K562 (cell line): ENCODE results near the gene TDRD9. TPM values are rescaled to one million over a fixed set of nuclear protein-coding genes. Genes with fewer than 3 reads are reported as not detected.

Experiments
- ATAC-seq: fragments of 200-7000 bp; cut with Tn5 transposase; 3 replicates; pipeline ENCODE4 v1.9.1; 2020; ENCODE audit warnings: moderate library complexity
- BruUV-seq: library from RNA; stranded (reverse); fragments of 400-500 nt; replicated peaks from 2 replicates; lab custom pipeline; 2021; lab: Mats Ljungman, UMichigan
- CTCF ChIA-PET: fragments of 300-600 bp; formaldehyde crosslinking; extraction: SDS; loops from one replicate; lab custom pipeline; 2021; ENCODE audit warnings: low intra/inter-chr PET ratio; lab: Yijun Ruan, JAX
- POLR2A ChIA-PET: fragments of 300-600, 350-650 bp; sonication (Branson Sonifier 250); formaldehyde crosslinking; extraction: SDS; loops from one replicate; lab custom pipeline; 2021; ENCODE audit warnings: antibody characterized with exemption, inconsistent platforms; lab: Yijun Ruan, JAX
- DNase-seq, 4 experiments: peaks; one replicate each; pipeline versions ENCODE4 v3.0.0 to v3.0.0-alpha.2; 2011 to 2018; ENCODE audit warnings: low spot score in 3 of 4, mixed read lengths in 3 of 4; ENCODE audit errors: extremely low read depth in 1 of 4
- FAIRE-seq: peaks from 2 replicates; lab custom pipeline; 2011; peaks lifted over from hg19 to GRCh38; lab: Jason Lieb, UNC
- H2AFZ ChIP-seq: 2 replicates; pipeline ENCODE4 v1.6.0; 2011; ENCODE audit warnings: low read depth, low read length, control low read depth, inconsistent platforms
- H3K27ac ChIP-seq: fragments of 200-600 bp; 3 replicates; pipeline ENCODE4 v1.8.0; 2011; ENCODE audit warnings: low read depth, mild to moderate bottlenecking, control low read depth, inconsistent platforms, low read length, moderate library complexity, mixed read lengths; ENCODE audit errors: extremely low read depth
- H3K27me3 ChIP-seq, 2 experiments: fragments of 300-600 bp in 1 of 2; 2 replicates in 1 of 2; 3 replicates in 1 of 2; pipeline versions ENCODE4 v1.6.0 to v1.8.0; 2011; ENCODE audit warnings: inconsistent platforms in 2 of 2, low read length in 2 of 2, mild to moderate bottlenecking in 1 of 2, mixed read lengths in 1 of 2, moderate library complexity in 1 of 2; ENCODE audit not compliant: control insufficient read depth in 2 of 2, insufficient read depth in 2 of 2
- H3K36me3 ChIP-seq: fragments of 300-600 bp; 3 replicates; pipeline ENCODE4 v1.8.0; 2011; ENCODE audit warnings: mild to moderate bottlenecking, low read length, inconsistent platforms; ENCODE audit not compliant: control insufficient read depth, insufficient read depth
- H3K4me1 ChIP-seq, 2 experiments: fragments of 200-600 bp in 1 of 2; replicated peaks in 1 of 2; 2 replicates in 1 of 2; 3 replicates in 1 of 2; pipeline versions ENCODE4 v1.5.1 to v1.8.0; 2011; ENCODE audit warnings: inconsistent platforms in 2 of 2, low read length in 2 of 2, mild to moderate bottlenecking in 1 of 2, mixed read lengths in 1 of 2, moderate library complexity in 1 of 2; ENCODE audit not compliant: control insufficient read depth in 2 of 2, insufficient read depth in 2 of 2
- H3K4me2 ChIP-seq: 2 replicates; pipeline ENCODE4 v1.6.1; 2011; ENCODE audit warnings: low read length, control low read depth, inconsistent platforms, mixed read lengths; ENCODE audit not compliant: insufficient read depth
- H3K4me3 ChIP-seq: fragments of 200-600 bp; sonication (generic), shearing (Covaris generic); 2 replicates; pipeline ENCODE4 v1.5.1; 2016; ENCODE audit warnings: control low read depth, inconsistent platforms
- H3K79me2 ChIP-seq: fragments of 200-600 bp; 3 replicates; pipeline ENCODE4 v1.8.0; 2011; ENCODE audit warnings: low read length, inconsistent platforms; ENCODE audit not compliant: control insufficient read depth, insufficient read depth
- H3K9ac ChIP-seq, 2 experiments: 2 replicates each; pipeline versions ENCODE4 v1.6.0 to v1.6.1; 2011; ENCODE audit warnings: low read depth in 2 of 2, low read length in 2 of 2, control low read depth in 1 of 2, inconsistent platforms in 1 of 2, mild to moderate bottlenecking in 1 of 2, mixed read lengths in 1 of 2; ENCODE audit not compliant: insufficient read depth in 1 of 2
- H3K9me1 ChIP-seq: one replicate; pipeline ENCODE4 v1.6.0; 2011; ENCODE audit warnings: inconsistent platforms, mild to moderate bottlenecking, low read length, moderate library complexity; ENCODE audit not compliant: control insufficient read depth, insufficient read depth
- H3K9me3 ChIP-seq: replicated peaks from 2 replicates; pipeline ENCODE4 v1.5.1; 2011; ENCODE audit warnings: low read depth, low read length, inconsistent platforms; ENCODE audit not compliant: control insufficient read depth, insufficient read depth
- H4K20me1 ChIP-seq: replicated peaks from 2 replicates; pipeline ENCODE4 v1.6.1; 2011; ENCODE audit warnings: low read length, inconsistent platforms, mixed read lengths; ENCODE audit not compliant: control insufficient read depth, insufficient read depth
- EHMT2 ChIP-seq: fragments of 450-650 bp; IDR thresholded peaks from 2 replicates; pipeline ENCODE4 v1.6.1; 2018; ENCODE audit warnings: antibody characterized with exemption
- POLR2AphosphoS2 ChIP-seq: IDR thresholded peaks from 2 replicates; pipeline ENCODE4 v1.6.1; 2012; ENCODE audit warnings: low read length, improper control_type of control experiment
- SRSF3 ChIP-seq: fragments of 200-400 bp; formaldehyde crosslinking; IDR thresholded peaks from 2 replicates; pipeline ENCODE4 v1.6.1; 2016; ENCODE audit warnings: mild to moderate bottlenecking, low read length, moderate library complexity; ENCODE audit not compliant: insufficient read depth
- TARDBP ChIP-seq: fragments of 450-650 bp; IDR thresholded peaks from 2 replicates; pipeline ENCODE4 v1.6.1; 2016
- ZFP30 ChIP-seq: fragments of 250-450 bp; sonication (Bioruptor Pico); IDR thresholded peaks from 2 replicates; pipeline ENCODE4 v1.8.0; 2022; ENCODE audit warnings: moderate library complexity, mild to moderate bottlenecking, inconsistent platforms, borderline replicate concordance
- ZNF77 ChIP-seq: fragments of 250-450 bp; sonication (Bioruptor Pico); IDR thresholded peaks from 2 replicates; pipeline ENCODE4 v1.5.0; 2020
- ZNF830 ChIP-seq: fragments of 250-450 bp; sonication (Bioruptor Pico); IDR thresholded peaks from 2 replicates; pipeline ENCODE4 v1.5.0; 2021; ENCODE audit warnings: mild to moderate bottlenecking
- WGBS: fragments of 100-300 bp; shearing (Covaris generic); methylation state at CpG from one replicate; pipeline ENCODE4 v1.1.6; 2016; ENCODE audit warnings: low coverage, mixed read lengths; ENCODE audit not compliant: insufficient coverage; ENCODE audit errors: missing lambda C conversion rate; 5-methylcytosine and 5-hydroxymethylcytosine counted together
- in situ Hi-C: fragments of 300-500 bp; cut with MboI; formaldehyde crosslinking; loops from 4 replicates; pipeline ENCODE4 v1.15.0; 2018; ENCODE audit warnings: inconsistent platforms, mixed read lengths
- intact Hi-C: fragments of 100-400 bp; cut with micrococcal nuclease; formaldehyde crosslinking; loops from 2 replicates; pipeline ENCODE4 v1.14.2; 2022
- polyA plus RNA-seq, 8 experiments: library from polyadenylated mRNA; depleted of rRNA in 4 of 8; stranded (reverse) in 5 of 8; unstranded in 3 of 8; fragments of >200 nt; fragmentation: Nextera tagmentation in 2 of 8; fragmentation: Illumina TruSeq in 1 of 8; extraction: Ambion mirVana in 2 of 8; extraction: Trizol in 1 of 8; gene quantifications; 2 replicates each; pipeline versions ENCODE4 v1.2.1 to v1.2.3, GENCODE V29; 2011 to 2014; ENCODE audit warnings: inconsistent platforms in 1 of 8, missing spikeins in 1 of 8
- total RNA-seq, 7 experiments: library from RNA; depleted of rRNA in 6 of 7; stranded (reverse); fragments of >200 nt in 6 of 7; fragmentation: Illumina TruSeq in 2 of 7; extraction: Trizol in 2 of 7; gene quantifications; 2 replicates each; pipeline versions ENCODE4 v1.2.1 to v1.2.3, GENCODE V29; 2011 to 2021; ENCODE audit warnings: low replicate concordance in 1 of 7
- TF ChIP-seq, protein P1 (sequence below): fragments of 200-800 bp; sonication (Bioruptor generic); IDR thresholded peaks from 2 replicates; pipeline ENCODE4 v1.6.1; 2017; ENCODE audit warnings: missing genetic modification characterization, missing compliant biosample characterization
- TF ChIP-seq, protein P2 (sequence below): IDR thresholded peaks from 2 replicates; pipeline ENCODE4 v1.6.1; 2016; ENCODE audit warnings: missing genetic modification characterization, missing compliant biosample characterization
- TF ChIP-seq, protein P3 (sequence below): fragments of 250-450 bp; sonication (Bioruptor Pico); IDR thresholded peaks from 2 replicates; pipeline ENCODE4 v1.8.0; 2022; ENCODE audit warnings: moderate library complexity, mild to moderate bottlenecking, inconsistent platforms
- TF ChIP-seq, protein P4 (sequence below): sonication (generic); formaldehyde crosslinking; IDR thresholded peaks from 2 replicates; pipeline ENCODE4 v1.8.1; 2023; ENCODE audit warnings: mild to moderate bottlenecking, missing genetic modification reagents, moderate library complexity

Gene TDRD9
- total and polyA plus RNA-seq, 9 of the 15 experiments (the other 6 are each of a cell fraction or from before 2014, with no cell fraction given), result 0.04 to 0.14 (median 0.04) TPM; not detected in 5

DNA sequence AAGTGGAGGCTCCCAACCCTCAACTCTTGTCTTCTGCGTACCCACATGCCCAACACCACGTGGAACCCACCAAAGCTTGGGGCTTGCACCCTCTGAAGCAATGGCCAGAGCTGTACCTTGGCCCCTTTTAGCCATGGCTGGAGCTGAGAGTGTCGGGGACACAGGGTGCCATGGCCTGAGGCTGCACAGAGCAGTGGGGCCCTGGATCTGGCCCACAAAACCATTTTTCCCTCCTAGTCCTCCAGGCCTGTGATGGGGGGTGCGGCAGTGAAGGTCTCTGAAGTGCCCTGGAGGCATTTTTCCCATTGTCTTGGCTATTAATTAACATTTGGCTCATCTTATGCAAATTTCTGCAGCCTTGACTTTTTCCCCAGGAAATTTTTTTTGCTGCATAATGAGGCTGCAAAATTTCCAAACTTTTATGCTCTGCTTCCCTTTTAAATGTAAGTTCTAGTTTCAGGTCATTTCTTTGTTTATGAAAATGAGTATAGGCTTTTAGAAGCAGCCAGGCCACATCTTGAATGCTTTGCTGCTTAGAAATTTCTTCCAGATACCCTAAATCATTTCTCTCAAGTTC is 138.6 kb downstream of the TDRD9 start:
- ChIA-PET CTCF (interaction anchor here (0.7 kb wide), 1 partner anchor 296 kb away, joined by 3 read pairs; no protein-coding TSS in a partner anchor), POLR2A (no interaction called here)
- Histone ChIP-seq H3K9me1 (no peaks in the 10 kb centered on the region), H2AFZ (no peak overlapping the region), H3K4me3 (no peak overlapping the region), H3K27ac (no peak overlapping the region), H4K20me1 (no peaks in the 10 kb centered on the region), H3K4me2 (no peak overlapping the region), H3K4me1 (no peaks in the 10 kb centered on the region), H3K27me3 (no peaks in the 10 kb centered on the region; a peak in 1 of 5 replicates), H3K36me3 (no peaks in the 10 kb centered on the region), H3K79me2 (no peaks in the 10 kb centered on the region), H3K9ac (no peak overlapping the region), H3K9me3 (no peaks in the 10 kb centered on the region)
- intact Hi-C loops, result no loop called here
- no TSS peak for BruUV-seq
- FAIRE-seq, result no peak
- in situ Hi-C loops, result no loop called here
- TF ChIP-seq ZNF77 (no peak), POLR2AphosphoS2 (no peak), TARDBP (no peak), ZNF830 (CRISPR knock-in tag) (no peak), SRSF3 (no peak), ZFP30 (no peak), EHMT2 (no peak)
- TF ChIP-seq, protein P1, sequence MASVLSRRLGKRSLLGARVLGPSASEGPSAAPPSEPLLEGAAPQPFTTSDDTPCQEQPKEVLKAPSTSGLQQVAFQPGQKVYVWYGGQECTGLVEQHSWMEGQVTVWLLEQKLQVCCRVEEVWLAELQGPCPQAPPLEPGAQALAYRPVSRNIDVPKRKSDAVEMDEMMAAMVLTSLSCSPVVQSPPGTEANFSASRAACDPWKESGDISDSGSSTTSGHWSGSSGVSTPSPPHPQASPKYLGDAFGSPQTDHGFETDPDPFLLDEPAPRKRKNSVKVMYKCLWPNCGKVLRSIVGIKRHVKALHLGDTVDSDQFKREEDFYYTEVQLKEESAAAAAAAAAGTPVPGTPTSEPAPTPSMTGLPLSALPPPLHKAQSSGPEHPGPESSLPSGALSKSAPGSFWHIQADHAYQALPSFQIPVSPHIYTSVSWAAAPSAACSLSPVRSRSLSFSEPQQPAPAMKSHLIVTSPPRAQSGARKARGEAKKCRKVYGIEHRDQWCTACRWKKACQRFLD, result no peak
- TF ChIP-seq, protein P2, sequence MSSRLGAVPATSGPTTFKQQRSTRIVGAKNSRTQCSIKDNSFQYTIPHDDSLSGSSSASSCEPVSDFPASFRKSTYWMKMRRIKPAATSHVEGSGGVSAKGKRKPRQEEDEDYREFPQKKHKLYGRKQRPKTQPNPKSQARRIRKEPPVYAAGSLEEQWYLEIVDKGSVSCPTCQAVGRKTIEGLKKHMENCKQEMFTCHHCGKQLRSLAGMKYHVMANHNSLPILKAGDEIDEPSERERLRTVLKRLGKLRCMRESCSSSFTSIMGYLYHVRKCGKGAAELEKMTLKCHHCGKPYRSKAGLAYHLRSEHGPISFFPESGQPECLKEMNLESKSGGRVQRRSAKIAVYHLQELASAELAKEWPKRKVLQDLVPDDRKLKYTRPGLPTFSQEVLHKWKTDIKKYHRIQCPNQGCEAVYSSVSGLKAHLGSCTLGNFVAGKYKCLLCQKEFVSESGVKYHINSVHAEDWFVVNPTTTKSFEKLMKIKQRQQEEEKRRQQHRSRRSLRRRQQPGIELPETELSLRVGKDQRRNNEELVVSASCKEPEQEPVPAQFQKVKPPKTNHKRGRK (tag), result no peak
- TF ChIP-seq, protein P3, sequence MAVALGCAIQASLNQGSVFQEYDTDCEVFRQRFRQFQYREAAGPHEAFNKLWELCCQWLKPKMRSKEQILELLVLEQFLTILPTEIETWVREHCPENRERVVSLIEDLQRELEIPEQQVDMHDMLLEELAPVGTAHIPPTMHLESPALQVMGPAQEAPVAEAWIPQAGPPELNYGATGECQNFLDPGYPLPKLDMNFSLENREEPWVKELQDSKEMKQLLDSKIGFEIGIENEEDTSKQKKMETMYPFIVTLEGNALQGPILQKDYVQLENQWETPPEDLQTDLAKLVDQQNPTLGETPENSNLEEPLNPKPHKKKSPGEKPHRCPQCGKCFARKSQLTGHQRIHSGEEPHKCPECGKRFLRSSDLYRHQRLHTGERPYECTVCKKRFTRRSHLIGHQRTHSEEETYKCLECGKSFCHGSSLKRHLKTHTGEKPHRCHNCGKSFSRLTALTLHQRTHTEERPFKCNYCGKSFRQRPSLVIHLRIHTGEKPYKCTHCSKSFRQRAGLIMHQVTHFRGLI (CRISPR knock-in tag), result no peak
- TF ChIP-seq, protein P4, sequence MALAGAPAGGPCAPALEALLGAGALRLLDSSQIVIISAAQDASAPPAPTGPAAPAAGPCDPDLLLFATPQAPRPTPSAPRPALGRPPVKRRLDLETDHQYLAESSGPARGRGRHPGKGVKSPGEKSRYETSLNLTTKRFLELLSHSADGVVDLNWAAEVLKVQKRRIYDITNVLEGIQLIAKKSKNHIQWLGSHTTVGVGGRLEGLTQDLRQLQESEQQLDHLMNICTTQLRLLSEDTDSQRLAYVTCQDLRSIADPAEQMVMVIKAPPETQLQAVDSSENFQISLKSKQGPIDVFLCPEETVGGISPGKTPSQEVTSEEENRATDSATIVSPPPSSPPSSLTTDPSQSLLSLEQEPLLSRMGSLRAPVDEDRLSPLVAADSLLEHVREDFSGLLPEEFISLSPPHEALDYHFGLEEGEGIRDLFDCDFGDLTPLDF (CRISPR knock-in tag), result no peak
- no peak for DNase-seq
- ATAC-seq, result no peak
- WGBS, result 3% methylated on average over 4 of the region's 4 CpGs
